Upper lobe of left lung (tissue), 4 donors: Measurements from ENCODE around the gene ANO2.

Experiments used
- EP300 ChIP-seq, 4 donors: sonication (generic); formaldehyde crosslinking; IDR thresholded peaks; one replicate each; pipeline ENCODE4 v1.5.1; 2017; ENCODE audit warnings: antibody characterized with exemption in 4 of 4, control low read depth in 2 of 4
- POLR2A ChIP-seq, 4 donors: fragments of 450-650 bp; IDR thresholded peaks; one replicate each; pipeline ENCODE4 v1.5.1; 2016 to 2017; ENCODE audit warnings: antibody characterized with exemption in 4 of 4, mild to moderate bottlenecking in 2 of 4
- POLR2AphosphoS5 ChIP-seq, 2 donors: sonication (generic); formaldehyde crosslinking; IDR thresholded peaks; one replicate each; pipeline ENCODE4 v1.5.1; 2017; ENCODE audit warnings: antibody characterized with exemption in 2 of 2
- TF ChIP-seq, protein P1 (sequence below), 6 experiments: fragments of 450-650 bp in 4 of 6; fragments of 200-600 bp in 2 of 6; sonication (generic) in 2 of 6; IDR thresholded peaks; one replicate each; pipeline ENCODE4 v1.5.1; 2016 to 2019; ENCODE audit warnings: antibody characterized with exemption in 6 of 6

DNA sequence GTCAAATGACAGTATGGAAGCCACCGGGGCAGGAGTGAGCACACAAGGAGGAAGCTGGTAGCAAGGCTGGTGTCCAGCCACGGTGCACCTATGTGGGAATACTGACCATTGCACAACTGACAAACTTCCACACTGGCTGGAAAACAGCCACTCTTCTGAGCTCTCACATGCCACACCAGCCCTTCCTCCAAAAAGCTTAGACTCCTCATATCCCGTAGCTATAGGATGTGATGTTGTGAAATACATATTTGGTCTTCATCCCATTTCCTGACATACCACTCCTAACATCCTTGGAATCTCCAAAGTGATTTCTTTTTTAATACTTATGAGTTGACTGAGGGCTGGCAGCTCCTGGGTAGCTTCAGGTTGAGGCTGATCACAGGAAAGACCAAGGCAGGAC lies 409.5 kb downstream of the ANO2 start:
- TF ChIP-seq, protein P1, sequence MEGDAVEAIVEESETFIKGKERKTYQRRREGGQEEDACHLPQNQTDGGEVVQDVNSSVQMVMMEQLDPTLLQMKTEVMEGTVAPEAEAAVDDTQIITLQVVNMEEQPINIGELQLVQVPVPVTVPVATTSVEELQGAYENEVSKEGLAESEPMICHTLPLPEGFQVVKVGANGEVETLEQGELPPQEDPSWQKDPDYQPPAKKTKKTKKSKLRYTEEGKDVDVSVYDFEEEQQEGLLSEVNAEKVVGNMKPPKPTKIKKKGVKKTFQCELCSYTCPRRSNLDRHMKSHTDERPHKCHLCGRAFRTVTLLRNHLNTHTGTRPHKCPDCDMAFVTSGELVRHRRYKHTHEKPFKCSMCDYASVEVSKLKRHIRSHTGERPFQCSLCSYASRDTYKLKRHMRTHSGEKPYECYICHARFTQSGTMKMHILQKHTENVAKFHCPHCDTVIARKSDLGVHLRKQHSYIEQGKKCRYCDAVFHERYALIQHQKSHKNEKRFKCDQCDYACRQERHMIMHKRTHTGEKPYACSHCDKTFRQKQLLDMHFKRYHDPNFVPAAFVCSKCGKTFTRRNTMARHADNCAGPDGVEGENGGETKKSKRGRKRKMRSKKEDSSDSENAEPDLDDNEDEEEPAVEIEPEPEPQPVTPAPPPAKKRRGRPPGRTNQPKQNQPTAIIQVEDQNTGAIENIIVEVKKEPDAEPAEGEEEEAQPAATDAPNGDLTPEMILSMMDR (IDR thresholded peaks at IDR 0.05): no peak
- TF ChIP-seq POLR2AphosphoS5 (IDR thresholded peaks at IDR 0.05) (no peak), POLR2A (IDR thresholded peaks at IDR 0.05) (no peak), EP300 (IDR thresholded peaks at IDR 0.05) (no peak)
